ENCODE data around the gene TMEM81. TPM values are rescaled to one million over a fixed set of nuclear protein-coding genes. Genes with fewer than 3 reads are reported as not detected.

Gene TMEM81
- total and polyA plus RNA-seq, 2 experiments from 2014 or later = 0.95 to 2.2 TPM

- no peak overlapping the region for H3K4me2 ChIP-seq (ENCODE audit: unreplicated experiment)
- no peak overlapping the region for H2AFZ ChIP-seq
- H3F3A ChIP-seq (ENCODE audit: insufficient read depth) = no peaks in the 10 kb centered on the region
- no peaks in the 10 kb centered on the region for H3K27me3 ChIP-seq (replicated peaks; ENCODE audit: insufficient read depth)
- 94 to 96% methylated on average over 4 of the region's 4 CpGs for WGBS, 2 experiments (ENCODE audit: low coverage in 1 of 2, low lambda C conversion rate in 2 of 2, missing lambda C conversion rate in 2 of 2)
- no peaks in the 10 kb centered on the region for H3K9me3 ChIP-seq (ENCODE audit: low read depth)
- no peak for DNase-seq
- peaks cover 33% of the 10 kb centered on the region for H3K36me3 ChIP-seq (ENCODE audit: low read depth)
- peaks cover 30% of the 10 kb centered on the region for H3K79me2 ChIP-seq (ENCODE audit: insufficient read depth)
- no peak for TF ChIP-seq EZH2 (IDR thresholded peaks at IDR 0.05; ENCODE audit: insufficient read depth, poor library complexity, severe bottlenecking)
- no peak for TF ChIP-seq EZH2phosphoT487 (IDR thresholded peaks at IDR 0.05; ENCODE audit: insufficient read depth, low read depth)
- H3K9me2 ChIP-seq (ENCODE audit: insufficient read depth) = no peaks in the 10 kb centered on the region
- H3K4me1 ChIP-seq (ENCODE audit: insufficient read depth) = no peaks in the 10 kb centered on the region
- no peaks in the 10 kb centered on the region for H4K20me1 ChIP-seq (ENCODE audit: insufficient read depth)
- H3K9ac ChIP-seq = no peak overlapping the region
- in situ Hi-C loops (cut with MboI) = no loop called here
- H3K27ac ChIP-seq = no peak overlapping the region
- H3K4me3 ChIP-seq = no peak overlapping the region
Measured at GRCh38 chr1:205107327-205107726, 23.1 kb upstream of the TMEM81 start.

- Histone ChIP-seq H3K27ac (no peak overlapping the region), H3K9me3 (ENCODE audit: low read depth) (no peaks in the 10 kb centered on the region), H3K27me3 (replicated peaks; ENCODE audit: insufficient read depth) (no peaks in the 10 kb centered on the region), H3K36me3 (ENCODE audit: low read depth) (peaks cover 70% of the 10 kb centered on the region), H3K4me3 (no peak overlapping the region), H3K79me2 (ENCODE audit: insufficient read depth) (peaks cover 16% of the 10 kb centered on the region), H2AFZ (no peak overlapping the region), H3F3A (ENCODE audit: insufficient read depth) (no peaks in the 10 kb centered on the region), H3K4me2 (ENCODE audit: unreplicated experiment) (no peak overlapping the region), H3K9ac (no peak overlapping the region), H4K20me1 (ENCODE audit: insufficient read depth) (no peaks in the 10 kb centered on the region), H3K9me2 (ENCODE audit: insufficient read depth) (no peaks in the 10 kb centered on the region), H3K4me1 (ENCODE audit: insufficient read depth) (no peaks in the 10 kb centered on the region)
- no peak for DNase-seq
- in situ Hi-C loops (cut with MboI) = no loop called here
- WGBS, 2 experiments (ENCODE audit: low coverage in 1 of 2, low lambda C conversion rate in 2 of 2, missing lambda C conversion rate in 2 of 2) = 96 to 100% methylated on average over 3 of the region's 3 CpGs
- no peak for TF ChIP-seq EZH2 (IDR thresholded peaks at IDR 0.05; ENCODE audit: insufficient read depth, poor library complexity, severe bottlenecking)
- no peak for TF ChIP-seq EZH2phosphoT487 (IDR thresholded peaks at IDR 0.05; ENCODE audit: insufficient read depth, low read depth)
Measured at GRCh38 chr1:205102404-205102803, 18.1 kb upstream of the TMEM81 start.

GRCh38 chr1:205098242-205098641 is 14.0 kb upstream of the TMEM81 start:
- Histone ChIP-seq H3K36me3 (ENCODE audit: low read depth) (peaks cover 87% of the 10 kb centered on the region), H3K27me3 (replicated peaks; ENCODE audit: insufficient read depth) (no peaks in the 10 kb centered on the region), H3K9ac (no peak overlapping the region), H3K9me3 (ENCODE audit: low read depth) (no peaks in the 10 kb centered on the region), H3K4me3 (no peak overlapping the region), H4K20me1 (ENCODE audit: insufficient read depth) (no peaks in the 10 kb centered on the region), H3K79me2 (ENCODE audit: insufficient read depth) (no peaks in the 10 kb centered on the region), H3K9me2 (ENCODE audit: insufficient read depth) (no peaks in the 10 kb centered on the region), H2AFZ (no peak overlapping the region), H3K4me2 (ENCODE audit: unreplicated experiment) (no peak overlapping the region), H3F3A (ENCODE audit: insufficient read depth) (no peaks in the 10 kb centered on the region), H3K27ac (no peak overlapping the region), H3K4me1 (ENCODE audit: insufficient read depth) (no peaks in the 10 kb centered on the region)
- TF ChIP-seq EZH2phosphoT487 (IDR thresholded peaks at IDR 0.05; ENCODE audit: insufficient read depth, low read depth) (no peak), EZH2 (IDR thresholded peaks at IDR 0.05; ENCODE audit: insufficient read depth, poor library complexity, severe bottlenecking) (no peak)
- in situ Hi-C loops (cut with MboI) = no loop called here
- no peak for DNase-seq

GRCh38 chr1:205095422-205095821 is 11.2 kb upstream of the TMEM81 start:
- Histone ChIP-seq H3K79me2 (ENCODE audit: insufficient read depth) (no peaks in the 10 kb centered on the region), H2AFZ (no peak overlapping the region), H3K4me1 (ENCODE audit: insufficient read depth) (no peaks in the 10 kb centered on the region), H3K36me3 (ENCODE audit: low read depth) (peaks cover 68% of the 10 kb centered on the region), H3K27ac (no peak overlapping the region), H3K9me2 (ENCODE audit: insufficient read depth) (no peaks in the 10 kb centered on the region), H3F3A (ENCODE audit: insufficient read depth) (no peaks in the 10 kb centered on the region), H3K9ac (no peak overlapping the region), H4K20me1 (ENCODE audit: insufficient read depth) (no peaks in the 10 kb centered on the region), H3K27me3 (replicated peaks; ENCODE audit: insufficient read depth) (no peaks in the 10 kb centered on the region), H3K4me2 (ENCODE audit: unreplicated experiment) (no peak overlapping the region), H3K4me3 (no peak overlapping the region), H3K9me3 (ENCODE audit: low read depth) (no peaks in the 10 kb centered on the region)
- TF ChIP-seq EZH2 (IDR thresholded peaks at IDR 0.05; ENCODE audit: insufficient read depth, poor library complexity, severe bottlenecking) (no peak), EZH2phosphoT487 (IDR thresholded peaks at IDR 0.05; ENCODE audit: insufficient read depth, low read depth) (no peak)
- in situ Hi-C loops (cut with MboI) = no loop called here
- no peak for DNase-seq

- Histone ChIP-seq H3K36me3 (ENCODE audit: low read depth) (peaks cover 37% of the 10 kb centered on the region), H4K20me1 (ENCODE audit: insufficient read depth) (no peaks in the 10 kb centered on the region), H3K4me2 (ENCODE audit: unreplicated experiment) (no peak overlapping the region), H3K4me3 (no peak overlapping the region), H3K9me3 (ENCODE audit: low read depth) (no peaks in the 10 kb centered on the region), H3K9me2 (ENCODE audit: insufficient read depth) (no peaks in the 10 kb centered on the region), H3K79me2 (ENCODE audit: insufficient read depth) (no peaks in the 10 kb centered on the region), H3K27ac (no peak overlapping the region), H3F3A (ENCODE audit: insufficient read depth) (peaks cover 19% of the 10 kb centered on the region), H3K4me1 (ENCODE audit: insufficient read depth) (peaks cover 17% of the 10 kb centered on the region), H3K9ac (no peak overlapping the region), H3K27me3 (replicated peaks; ENCODE audit: insufficient read depth) (no peaks in the 10 kb centered on the region), H2AFZ (no peak overlapping the region)
- TF ChIP-seq EZH2 (IDR thresholded peaks at IDR 0.05; ENCODE audit: insufficient read depth, poor library complexity, severe bottlenecking) = no peak
- peak; percentile 48 for DNase-seq
- WGBS, 2 experiments (ENCODE audit: low coverage in 1 of 2, low lambda C conversion rate in 2 of 2, missing lambda C conversion rate in 2 of 2) = 90 to 97% methylated on average over 4 of the region's 4 CpGs
- in situ Hi-C loops (cut with MboI) = no loop called here
Measured at GRCh38 chr1:205091043-205091740, 6.9 kb upstream of the TMEM81 start.

All from GM23248 (cell line).